HEK293 (cell line): ENCODE results near the gene KCTD15.
A peak's percentile ranks its signal among the peaks of the same experiment; 100 is the strongest.

Experiments used
- ELK4 ChIP-seq: IDR thresholded peaks from 2 replicates; pipeline ENCODE4 v1.6.1; 2011; ENCODE audit warnings: mild to moderate bottlenecking, low read depth, low read length, borderline replicate concordance
- KLF10 ChIP-seq: fragments of 450-650 bp; IDR thresholded peaks from 2 replicates; pipeline ENCODE4 v1.5.1; 2018; ENCODE audit warnings: missing biosample characterization, mild to moderate bottlenecking, missing genetic modification characterization
- KLF16 ChIP-seq: fragments of 450-650 bp; formaldehyde crosslinking; IDR thresholded peaks from 2 replicates; pipeline ENCODE4 v1.5.1; 2017; ENCODE audit warnings: missing biosample characterization, missing genetic modification characterization
- OVOL3 ChIP-seq: fragments of 450-650 bp; formaldehyde crosslinking; IDR thresholded peaks from 2 replicates; pipeline ENCODE4 v1.5.1; 2016; ENCODE audit warnings: missing biosample characterization, missing genetic modification characterization
- PATZ1 ChIP-seq: fragments of 450-650 bp; formaldehyde crosslinking; IDR thresholded peaks from 2 replicates; pipeline ENCODE4 v1.5.1; 2016; ENCODE audit warnings: missing biosample characterization, missing genetic modification characterization
- TRIM28 ChIP-seq: IDR thresholded peaks from 2 replicates; pipeline ENCODE4 v1.6.1; 2011; ENCODE audit warnings: low read length, control low read depth, borderline replicate concordance
- ZBTB1 ChIP-seq: fragments of 450-650 bp; formaldehyde crosslinking; IDR thresholded peaks from 2 replicates; pipeline ENCODE4 v1.5.1; 2016; ENCODE audit warnings: missing biosample characterization, missing genetic modification characterization
- ZBTB20 ChIP-seq: fragments of 450-650 bp; formaldehyde crosslinking; IDR thresholded peaks from 2 replicates; pipeline ENCODE4 v1.5.1; 2016; ENCODE audit warnings: missing biosample characterization, missing genetic modification characterization
- ZBTB6 ChIP-seq: fragments of 450-650 bp; formaldehyde crosslinking; IDR thresholded peaks from 2 replicates; pipeline ENCODE4 v1.5.1; 2017; ENCODE audit warnings: missing biosample characterization, missing genetic modification characterization
- ZBTB7A ChIP-seq: fragments of 450-650 bp; formaldehyde crosslinking; IDR thresholded peaks from 2 replicates; pipeline ENCODE4 v1.5.1; 2016; ENCODE audit warnings: low read depth, missing biosample characterization, missing genetic modification characterization
- ZNF112 ChIP-seq: fragments of 450-650 bp; formaldehyde crosslinking; IDR thresholded peaks from 2 replicates; pipeline ENCODE4 v1.5.0; 2017; ENCODE audit warnings: missing biosample characterization, missing genetic modification characterization
- ZNF132 ChIP-seq: fragments of 450-650 bp; formaldehyde crosslinking; IDR thresholded peaks from 2 replicates; pipeline ENCODE4 v1.5.1; 2017; ENCODE audit warnings: missing biosample characterization, missing genetic modification characterization, borderline replicate concordance
- ZNF140 ChIP-seq: fragments of 450-650 bp; formaldehyde crosslinking; IDR thresholded peaks from 2 replicates; pipeline ENCODE4 v1.5.1; 2016; ENCODE audit warnings: missing biosample characterization, missing genetic modification characterization
- ZNF155 ChIP-seq: fragments of 450-650 bp; formaldehyde crosslinking; IDR thresholded peaks from 2 replicates; pipeline ENCODE4 v1.5.1; 2016; ENCODE audit warnings: missing biosample characterization, missing genetic modification characterization
- ZNF221 ChIP-seq: fragments of 450-650 bp; formaldehyde crosslinking; IDR thresholded peaks from 2 replicates; pipeline ENCODE4 v1.5.1; 2017; ENCODE audit warnings: missing biosample characterization, missing genetic modification characterization, borderline replicate concordance
- ZNF266 ChIP-seq: fragments of 450-650 bp; formaldehyde crosslinking; IDR thresholded peaks from 2 replicates; pipeline ENCODE4 v1.5.1; 2016; ENCODE audit warnings: missing biosample characterization, missing genetic modification characterization, low read depth
- ZNF423 ChIP-seq: fragments of 450-650 bp; formaldehyde crosslinking; IDR thresholded peaks from 2 replicates; pipeline ENCODE4 v1.5.1; 2016; ENCODE audit warnings: missing biosample characterization, missing genetic modification characterization
- ZNF513 ChIP-seq: fragments of 450-650 bp; IDR thresholded peaks from 2 replicates; pipeline ENCODE4 v1.5.1; 2018; ENCODE audit warnings: missing biosample characterization, missing genetic modification characterization
- ZNF558 ChIP-seq: fragments of 450-650 bp; formaldehyde crosslinking; IDR thresholded peaks from 2 replicates; pipeline ENCODE4 v1.5.1; 2016; ENCODE audit warnings: missing biosample characterization, missing genetic modification characterization
- ZNF571 ChIP-seq: fragments of 450-650 bp; formaldehyde crosslinking; IDR thresholded peaks from 2 replicates; pipeline ENCODE4 v1.5.0; 2017; ENCODE audit warnings: missing biosample characterization, missing genetic modification characterization
- ZNF580 ChIP-seq: fragments of 450-650 bp; formaldehyde crosslinking; IDR thresholded peaks from 2 replicates; pipeline ENCODE4 v1.5.1; 2016; ENCODE audit warnings: missing biosample characterization, missing genetic modification characterization
- ZSCAN5A ChIP-seq: fragments of 450-650 bp; formaldehyde crosslinking; IDR thresholded peaks from 2 replicates; pipeline ENCODE4 v1.5.1; 2016; ENCODE audit warnings: missing biosample characterization, missing genetic modification characterization

Gene KCTD15

GRCh38 chr19:33775731-33776487, 20.8 kb upstream of the KCTD15 start (continued):
- TF ChIP-seq ZNF221, result no peak
- peak; percentile 7; the same call in 1 of the 2 replicates for TF ChIP-seq ZNF266 (tag by site-specific recombination)
- no peak for TF ChIP-seq ZBTB6 (tag by site-specific recombination)
- TF ChIP-seq ELK4, result no peak
- TF ChIP-seq ZNF571 (tag by site-specific recombination), result peak; percentile 51
- TF ChIP-seq ZNF132 (tag by site-specific recombination), result no peak
- no peak for TF ChIP-seq ZNF140 (tag by site-specific recombination)
- TF ChIP-seq OVOL3, result no peak
- TF ChIP-seq ZNF558 (tag by site-specific recombination), result no peak
- no peak for TF ChIP-seq TRIM28
- no peak for TF ChIP-seq ZNF112 (tag by site-specific recombination)
- TF ChIP-seq KLF10 (tag by site-specific recombination), result no peak
- peak; percentile 42; the same call in 1 of the 2 replicates for TF ChIP-seq ZBTB7A (tag by site-specific recombination)
- peak; percentile 19; the same call in 1 of the 2 replicates for TF ChIP-seq KLF16 (tag by site-specific recombination)
- no peak for TF ChIP-seq ZBTB20
- no peak for TF ChIP-seq ZBTB1
- TF ChIP-seq ZNF155 (tag by site-specific recombination), result 0 out of 2 replicates have a peak, but pooled peaks have one; percentile 20
- TF ChIP-seq PATZ1 (tag by site-specific recombination), result 0 out of 2 replicates have a peak, but pooled peaks have one; percentile 6
- TF ChIP-seq ZSCAN5A (tag by site-specific recombination), result no peak
- TF ChIP-seq ZNF513 (tag by site-specific recombination), result no peak
- TF ChIP-seq ZNF423 (tag by site-specific recombination), result no peak
- TF ChIP-seq ZNF580, result no peak
